Hepatocyte (in vitro differentiated cells): ENCODE measurements around the gene GYPE. TPM values are rescaled to one million over a fixed set of nuclear protein-coding genes. Genes with fewer than 3 reads are reported as not detected.
"Not testable (repeated sequence)": the region's sequence is repeated elsewhere in the genome, so short reads cannot be mapped to it uniquely, and the experiment has no call there.

Experiments
- DNase-seq: peaks from one replicate; pipeline ENCODE4 v3.0.0-alpha.2; 2016; ENCODE audit warnings: low spot score
- H2AFZ ChIP-seq: fragments of 200-600 bp; sonication (generic); 2 replicates; pipeline ENCODE4 v1.6.0; 2016; ENCODE audit warnings: antibody characterized with exemption, mild to moderate bottlenecking
- H3K27ac ChIP-seq: fragments of 200-600 bp; sonication (generic); 2 replicates; pipeline ENCODE4 v1.5.1; 2016; ENCODE audit warnings: mild to moderate bottlenecking
- H3K27me3 ChIP-seq: fragments of 200-600 bp; sonication (generic); 2 replicates; pipeline ENCODE4 v1.6.1; 2016
- H3K36me3 ChIP-seq: fragments of 200-600 bp; sonication (generic); replicated peaks from 2 replicates; pipeline ENCODE4 v1.5.1; 2016; ENCODE audit warnings: low read depth; ENCODE audit not compliant: insufficient read depth
- H3K4me1 ChIP-seq: fragments of 200-600 bp; sonication (generic); 2 replicates; pipeline ENCODE4 v1.5.1; 2016; ENCODE audit warnings: mild to moderate bottlenecking, moderate library complexity; ENCODE audit not compliant: insufficient read depth
- H3K4me2 ChIP-seq: fragments of 200-600 bp; sonication (generic); 2 replicates; pipeline ENCODE4 v1.6.0; 2016
- H3K4me3 ChIP-seq: fragments of 200-600 bp; sonication (generic); 2 replicates; pipeline ENCODE4 v1.5.1; 2016; ENCODE audit warnings: mild to moderate bottlenecking
- H3K79me2 ChIP-seq: fragments of 200-600 bp; sonication (generic); 2 replicates; pipeline ENCODE4 v1.6.0; 2017; ENCODE audit warnings: mild to moderate bottlenecking
- H3K9me2 ChIP-seq: fragments of 200-600 bp; sonication (generic); replicated peaks from 2 replicates; pipeline ENCODE4 v1.6.0; 2017; ENCODE audit warnings: mild to moderate bottlenecking; ENCODE audit not compliant: insufficient read depth
- H3K9me3 ChIP-seq: fragments of 200-600 bp; sonication (generic); 2 replicates; pipeline ENCODE4 v1.5.1; 2016; ENCODE audit warnings: low read depth, mild to moderate bottlenecking
- H4K20me1 ChIP-seq: fragments of 200-600 bp; sonication (generic); 2 replicates; pipeline ENCODE4 v1.6.0; 2016; ENCODE audit warnings: mild to moderate bottlenecking; ENCODE audit not compliant: insufficient read depth, poor library complexity, severe bottlenecking
- EZH2 ChIP-seq: fragments of 200-600 bp; sonication (generic); IDR thresholded peaks from 2 replicates; pipeline ENCODE4 v1.6.1; 2016; ENCODE audit warnings: antibody characterized with exemption, mild to moderate bottlenecking, borderline replicate concordance
- EZH2phosphoT487 ChIP-seq: fragments of 200-600 bp; sonication (generic); IDR thresholded peaks from one replicate; pipeline ENCODE4 v1.6.1; 2018; ENCODE audit warnings: antibody characterized with exemption, mild to moderate bottlenecking, low read depth, moderate library complexity; ENCODE audit not compliant: unreplicated experiment, severe bottlenecking
- WGBS: methylation state at CpG from one replicate; pipeline ENCODE4 v1.1.6; 2016; ENCODE audit warnings: low lambda C conversion rate; ENCODE audit errors: missing lambda C conversion rate; 5-methylcytosine and 5-hydroxymethylcytosine counted together
- polyA plus RNA-seq: library from polyadenylated mRNA; unstranded; fragments of >200 nt; fragmentation: Nextera tagmentation; extraction: Ambion mirVana; gene quantifications from 2 replicates; pipeline ENCODE4 v1.2.1, GENCODE V29; 2016
- total RNA-seq: library from RNA; depleted of rRNA; stranded (reverse); fragments of >200 nt; gene quantifications from 2 replicates; pipeline ENCODE4 v1.2.3, GENCODE V29; 2014
- TF ChIP-seq, protein P1 (sequence below): fragments of 200-600 bp; sonication (generic); IDR thresholded peaks from 2 replicates; pipeline ENCODE4 v1.5.1; 2016; ENCODE audit warnings: antibody characterized with exemption, mild to moderate bottlenecking; ENCODE audit not compliant: poor library complexity

The GYPE gene
- total and polyA plus RNA-seq, 2 experiments from 2014 or later, result not detected

DNA sequence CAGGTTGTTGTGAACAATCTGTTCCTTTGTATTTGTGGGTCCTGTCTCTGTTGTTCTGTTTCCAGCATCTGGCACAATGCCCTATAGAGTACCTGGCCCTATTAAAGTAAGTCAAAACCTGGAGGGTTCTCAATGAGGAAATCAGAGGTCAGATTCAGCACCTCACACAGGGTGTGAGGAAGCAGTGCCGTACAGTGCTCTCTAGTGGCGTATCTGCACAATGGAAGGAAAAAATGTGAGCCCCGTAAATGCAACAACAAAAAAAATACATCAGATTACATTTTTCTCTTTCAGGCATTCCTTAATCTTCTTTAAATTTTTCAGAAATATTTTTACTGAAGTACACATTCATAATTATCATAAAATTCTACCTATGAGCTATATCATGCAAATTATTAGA is 2.5 kb upstream of the GYPE start:
- H3K9me3 ChIP-seq, H3K9me2 ChIP-seq, H3K27ac ChIP-seq, H3K36me3 ChIP-seq, H3K4me3 ChIP-seq, H3K4me2 ChIP-seq, H3K4me1 ChIP-seq, H3K27me3 ChIP-seq, H2AFZ ChIP-seq, H3K79me2 ChIP-seq, H4K20me1 ChIP-seq: not testable (repeated sequence)
- WGBS, result 17% methylated on average over 3 of the region's 3 CpGs
- TF ChIP-seq, protein P1, sequence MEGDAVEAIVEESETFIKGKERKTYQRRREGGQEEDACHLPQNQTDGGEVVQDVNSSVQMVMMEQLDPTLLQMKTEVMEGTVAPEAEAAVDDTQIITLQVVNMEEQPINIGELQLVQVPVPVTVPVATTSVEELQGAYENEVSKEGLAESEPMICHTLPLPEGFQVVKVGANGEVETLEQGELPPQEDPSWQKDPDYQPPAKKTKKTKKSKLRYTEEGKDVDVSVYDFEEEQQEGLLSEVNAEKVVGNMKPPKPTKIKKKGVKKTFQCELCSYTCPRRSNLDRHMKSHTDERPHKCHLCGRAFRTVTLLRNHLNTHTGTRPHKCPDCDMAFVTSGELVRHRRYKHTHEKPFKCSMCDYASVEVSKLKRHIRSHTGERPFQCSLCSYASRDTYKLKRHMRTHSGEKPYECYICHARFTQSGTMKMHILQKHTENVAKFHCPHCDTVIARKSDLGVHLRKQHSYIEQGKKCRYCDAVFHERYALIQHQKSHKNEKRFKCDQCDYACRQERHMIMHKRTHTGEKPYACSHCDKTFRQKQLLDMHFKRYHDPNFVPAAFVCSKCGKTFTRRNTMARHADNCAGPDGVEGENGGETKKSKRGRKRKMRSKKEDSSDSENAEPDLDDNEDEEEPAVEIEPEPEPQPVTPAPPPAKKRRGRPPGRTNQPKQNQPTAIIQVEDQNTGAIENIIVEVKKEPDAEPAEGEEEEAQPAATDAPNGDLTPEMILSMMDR, result peak; percentile 49
- peak; percentile 31 for DNase-seq

DNA sequence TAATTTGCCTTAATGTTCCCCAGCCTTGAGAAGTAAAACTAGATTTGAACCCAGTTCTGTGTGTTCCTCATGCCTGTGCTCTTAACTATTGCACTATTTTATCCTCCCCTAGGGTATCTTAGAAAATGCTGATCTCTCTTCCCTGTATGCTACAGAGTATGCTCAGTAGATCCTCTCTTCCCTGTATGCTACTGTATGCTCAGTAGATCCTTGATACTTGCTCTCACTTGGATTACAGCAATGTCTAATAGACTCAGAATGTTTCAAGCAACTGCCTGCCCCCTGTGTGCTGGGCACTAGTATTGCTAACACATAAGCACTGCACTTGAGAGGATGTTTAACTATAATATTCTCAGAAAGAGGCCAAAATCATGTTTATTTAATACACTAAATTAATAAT is 928 bp downstream of the GYPE start:
- H3K79me2 ChIP-seq, H3K36me3 ChIP-seq, H3K27me3 ChIP-seq, H3K4me2 ChIP-seq, DNase-seq, H4K20me1 ChIP-seq, H3K4me1 ChIP-seq, H3K9me3 ChIP-seq, H3K4me3 ChIP-seq, H3K27ac ChIP-seq, H2AFZ ChIP-seq, H3K9me2 ChIP-seq: not testable (repeated sequence)

DNA sequence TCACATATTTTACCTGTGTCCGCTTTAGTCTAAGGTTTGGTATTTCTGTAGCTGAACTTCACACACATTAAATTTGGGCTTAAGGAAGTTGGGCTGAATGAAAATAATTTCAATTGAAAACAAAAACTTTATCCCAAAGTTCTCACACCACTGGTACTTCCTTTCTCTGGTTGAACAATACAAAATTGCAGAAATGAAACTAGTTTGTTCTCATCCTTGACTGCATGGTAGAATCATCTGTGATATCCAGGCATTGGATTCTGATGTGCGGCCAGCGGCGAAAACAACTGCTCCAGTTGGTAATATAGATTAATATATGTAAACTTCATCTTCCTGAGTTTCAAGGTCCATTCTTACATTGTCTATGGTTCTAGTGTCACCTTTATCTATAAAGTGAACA is 15.0 kb downstream of the GYPE start:
- H3K27me3 ChIP-seq, H3K27ac ChIP-seq, H3K36me3 ChIP-seq, H4K20me1 ChIP-seq, H3K9me2 ChIP-seq, H3K4me3 ChIP-seq, H3K9me3 ChIP-seq, H3K4me1 ChIP-seq, H2AFZ ChIP-seq, H3K4me2 ChIP-seq, DNase-seq, H3K79me2 ChIP-seq: not testable (repeated sequence)
- WGBS, result 73% methylated on average over 4 of the region's 4 CpGs

DNA sequence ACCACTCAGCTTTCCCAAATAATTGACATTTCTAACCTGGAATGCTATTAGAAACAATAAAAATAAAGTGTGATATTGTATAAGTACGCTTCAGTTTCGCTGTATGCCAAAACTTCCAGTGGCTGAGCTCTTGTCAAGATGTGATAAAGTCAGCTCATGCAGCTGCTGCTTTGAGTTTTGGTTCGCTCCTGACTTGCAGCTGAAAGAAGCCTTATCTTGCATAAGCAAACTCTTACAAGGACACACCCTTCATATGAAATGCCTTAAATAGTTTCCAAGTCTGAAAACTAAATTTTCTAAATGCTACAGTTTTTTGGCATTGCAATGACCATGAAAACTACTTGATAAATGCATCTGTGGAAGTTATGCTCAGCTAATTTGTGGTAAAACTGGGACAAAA is 17.2 kb downstream of the GYPE start:
- 60% methylated on average over 1 of the region's 3 CpGs for WGBS
- H3K4me1 ChIP-seq, H2AFZ ChIP-seq, H3K9me3 ChIP-seq, H3K27ac ChIP-seq, H3K79me2 ChIP-seq, H3K9me2 ChIP-seq, H3K36me3 ChIP-seq, H4K20me1 ChIP-seq, DNase-seq, H3K4me3 ChIP-seq, H3K4me2 ChIP-seq, H3K27me3 ChIP-seq: not testable (repeated sequence)

DNA sequence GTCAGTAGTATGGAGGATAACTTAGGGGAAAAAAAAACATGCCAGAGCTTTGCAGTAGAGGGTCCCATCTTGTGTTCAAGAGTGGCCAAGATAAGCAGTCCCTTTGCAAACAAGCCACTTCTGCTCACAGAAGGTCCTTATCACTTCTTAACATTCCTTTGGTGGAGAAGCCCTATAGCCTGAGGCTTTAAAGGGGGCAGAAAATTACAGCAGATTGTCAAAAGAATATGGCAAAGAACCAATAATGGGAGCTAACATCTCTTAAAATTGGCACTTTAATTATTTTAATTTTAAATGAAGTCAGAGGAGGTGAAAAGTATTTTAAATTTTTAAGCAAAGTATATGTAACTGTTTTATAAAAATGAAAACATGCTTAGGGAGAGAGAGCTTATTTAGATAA is 20.4 kb downstream of the GYPE start:
- H3K36me3 ChIP-seq, DNase-seq, H3K79me2 ChIP-seq, H3K27me3 ChIP-seq, H2AFZ ChIP-seq, H3K9me2 ChIP-seq, H3K4me3 ChIP-seq, H3K4me2 ChIP-seq, H4K20me1 ChIP-seq, H3K9me3 ChIP-seq, H3K4me1 ChIP-seq, H3K27ac ChIP-seq: not testable (repeated sequence)

DNA sequence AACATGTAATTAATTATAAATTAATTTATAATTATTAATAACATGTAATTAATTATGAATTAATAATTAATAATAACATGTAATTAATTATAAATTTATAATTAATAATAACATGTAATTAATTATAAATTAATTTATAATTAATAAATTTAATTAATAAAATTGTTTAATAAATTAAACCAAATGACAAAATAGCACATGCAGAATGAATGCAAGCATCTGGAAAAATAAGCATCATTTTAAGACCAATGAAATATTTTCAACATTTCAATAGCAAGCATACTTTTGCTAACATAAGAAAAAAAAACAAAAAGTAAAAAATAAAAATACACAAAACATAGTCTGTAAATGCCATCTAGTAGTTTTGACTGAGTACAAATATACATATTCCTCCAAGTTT is 21.8 kb downstream of the GYPE start:
- Histone ChIP-seq H3K27ac (no peak overlapping the region), H3K79me2 (no peaks in the 10 kb centered on the region), H3K4me1 (no peaks in the 10 kb centered on the region), H3K9me3 (no peaks in the 10 kb centered on the region), H3K4me3 (no peak overlapping the region), H3K4me2 (no peak overlapping the region), H4K20me1 (no peaks in the 10 kb centered on the region), H3K27me3 (no peaks in the 10 kb centered on the region), H3K36me3 (no peaks in the 10 kb centered on the region), H3K9me2 (no peaks in the 10 kb centered on the region), H2AFZ (no peak overlapping the region)
- TF ChIP-seq EZH2 (no peak), EZH2phosphoT487 (no peak)
- TF ChIP-seq, protein P1, result no peak
- no peak for DNase-seq
